Inferior parietal cortex (tissue), 1 donor: Measurements from ENCODE around the gene TACC3.
A peak's percentile ranks its signal among the peaks of the same experiment; 100 is the strongest.

ENCODE experiments used
- DNase-seq: peaks from one replicate; pipeline ENCODE4 v3.0.0-alpha.2; 2016; ENCODE audit errors: extremely low spot score

The TACC3 gene

DNA sequence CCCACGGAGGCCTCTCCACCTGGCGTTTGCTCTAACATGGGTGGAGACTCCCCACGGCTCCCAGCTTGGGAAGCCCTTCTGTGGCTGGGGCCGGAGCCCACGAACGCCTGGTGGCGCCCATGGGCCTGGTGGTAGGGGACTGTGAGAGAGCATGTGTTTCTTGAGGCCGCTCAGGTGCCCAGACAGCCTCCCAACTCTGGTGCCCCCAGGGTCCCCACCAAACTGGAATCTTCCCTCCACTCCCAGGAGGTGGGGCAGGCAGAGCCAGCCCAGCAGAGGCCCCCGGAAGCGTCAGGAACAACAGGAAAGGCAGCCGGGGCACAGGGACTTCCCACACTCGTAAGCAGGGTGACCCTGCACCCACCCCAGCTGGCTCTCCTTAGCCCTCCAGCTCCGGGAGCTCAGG lies 38.5 kb downstream of the TACC3 start:
- DNase-seq: no peak

DNA sequence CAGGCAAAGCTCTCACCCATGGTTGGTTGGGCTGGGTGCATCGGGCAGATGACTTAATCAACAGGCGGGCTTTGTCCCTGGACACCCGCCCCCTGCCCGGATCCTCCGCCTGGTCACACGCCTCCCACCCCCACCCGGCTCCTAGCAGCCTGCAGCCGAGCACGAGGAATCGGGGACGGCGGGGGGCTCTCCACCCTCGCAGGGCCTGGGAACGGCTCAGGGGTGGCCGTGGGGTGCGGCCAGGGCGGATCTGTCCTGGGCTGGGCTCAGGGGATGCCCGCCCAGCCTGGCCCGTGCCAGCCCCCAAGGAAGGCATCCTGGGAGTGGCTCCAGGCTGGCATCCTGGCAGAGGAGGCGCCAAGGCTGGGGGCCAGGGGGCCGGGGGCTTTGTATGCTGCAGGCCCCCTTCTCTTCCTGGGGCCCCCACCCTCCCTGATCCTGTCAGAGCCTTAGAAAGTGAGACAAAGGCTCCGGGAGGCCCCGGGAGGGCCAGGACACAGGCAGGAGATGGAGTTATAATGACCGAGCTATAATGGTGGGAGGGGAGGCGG lies 39.3 kb downstream of the TACC3 start:
- DNase-seq: no peak

GRCh38 chr4:1761130-1761689 lies 39.9 kb downstream of the TACC3 start:
- no peak for DNase-seq

GRCh38 chr4:1762264-1763010 lies 41.1 kb downstream of the TACC3 start:
- no peak for DNase-seq

- DNase-seq: no peak
These were observed 41.8 kb downstream of the TACC3 start for GRCh38 chr4:1763070-1763549.

DNA sequence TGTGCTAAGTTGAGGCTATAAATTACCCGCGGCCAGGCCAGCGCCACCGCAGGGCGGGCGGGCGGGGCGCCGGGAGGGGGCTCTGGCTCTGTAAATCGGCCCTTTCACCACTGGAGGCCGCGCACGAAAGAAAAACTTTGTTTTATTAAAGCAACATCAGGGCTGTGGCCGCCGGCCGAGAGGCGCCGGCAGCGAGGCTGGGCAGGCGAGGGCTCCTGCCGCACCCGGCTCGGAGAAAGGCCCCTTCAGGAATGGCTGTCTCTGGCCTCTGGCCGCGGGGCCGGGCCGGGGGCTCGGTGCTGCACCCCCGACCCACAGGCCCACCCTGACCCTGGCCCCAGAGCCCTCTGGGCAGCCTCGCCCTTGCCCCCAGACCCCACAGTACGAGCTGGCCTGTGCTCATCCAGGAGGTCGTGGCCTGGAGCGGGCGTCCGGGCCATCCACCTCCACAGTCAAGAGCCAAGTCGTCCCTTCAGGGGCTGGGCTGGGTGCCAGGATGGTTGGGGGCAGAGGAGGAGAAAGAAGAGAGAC lies 42.3 kb downstream of the TACC3 start:
- peak; percentile 30 for DNase-seq

DNA sequence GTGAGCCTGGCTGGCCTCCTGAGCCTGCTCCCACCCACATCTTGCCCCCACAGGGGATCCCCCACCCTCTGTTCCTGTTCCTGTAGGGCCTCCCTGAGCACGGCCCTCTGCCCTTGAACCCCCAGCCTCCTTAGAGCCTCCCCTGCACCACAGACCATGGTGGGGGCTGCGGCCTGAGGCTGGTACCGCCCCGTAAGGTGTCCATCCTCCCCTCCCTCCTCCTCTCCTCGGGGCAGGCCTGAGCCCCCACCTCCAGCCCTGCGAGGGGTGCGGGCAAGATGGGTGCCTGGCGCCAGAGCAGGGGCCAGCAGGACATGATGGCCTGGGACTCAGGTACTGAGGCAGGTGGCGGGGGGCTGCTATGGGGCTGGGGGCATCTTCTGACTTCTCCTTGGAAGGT lies 43.3 kb downstream of the TACC3 start:
- DNase-seq: no peak

DNA sequence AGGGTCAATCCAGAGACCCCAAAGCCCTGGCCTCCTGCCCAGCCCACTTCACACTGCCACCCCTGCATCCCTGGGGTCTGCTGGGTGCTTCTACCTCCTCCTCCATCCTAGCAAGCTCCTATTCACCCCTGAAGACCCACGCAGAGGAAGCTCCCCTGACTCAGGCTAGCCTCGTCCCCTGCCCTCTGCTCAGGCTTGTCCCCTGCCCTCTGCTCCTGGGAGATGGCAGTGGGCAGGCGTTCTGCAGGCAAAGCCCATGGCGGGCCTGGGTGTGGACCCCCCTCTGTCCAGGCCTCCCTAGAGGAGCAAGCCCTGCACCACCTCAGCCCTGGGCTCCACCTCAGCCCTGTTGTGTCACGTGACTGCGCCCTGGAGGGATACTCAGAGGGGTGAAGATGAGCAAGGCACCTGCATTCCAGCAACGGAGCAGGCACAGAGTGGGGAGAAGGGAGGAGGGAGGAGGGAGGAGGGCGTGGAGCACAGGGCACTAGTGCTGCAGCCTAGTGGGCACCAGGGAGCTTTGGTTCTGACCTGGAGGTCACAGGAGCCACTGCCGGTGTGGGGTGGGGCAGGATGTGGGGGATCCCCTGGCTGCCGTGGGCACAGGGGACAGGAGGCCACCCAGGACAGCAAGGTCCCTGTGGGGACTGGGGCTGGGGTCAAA lies 44.2 kb downstream of the TACC3 start:
- no peak for DNase-seq

GRCh38 chr4:1766106-1767060 lies 45.1 kb downstream of the TACC3 start:
- no peak for DNase-seq

- DNase-seq: no peak
These were observed 45.9 kb downstream of the TACC3 start for GRCh38 chr4:1767061-1767769.

DNA sequence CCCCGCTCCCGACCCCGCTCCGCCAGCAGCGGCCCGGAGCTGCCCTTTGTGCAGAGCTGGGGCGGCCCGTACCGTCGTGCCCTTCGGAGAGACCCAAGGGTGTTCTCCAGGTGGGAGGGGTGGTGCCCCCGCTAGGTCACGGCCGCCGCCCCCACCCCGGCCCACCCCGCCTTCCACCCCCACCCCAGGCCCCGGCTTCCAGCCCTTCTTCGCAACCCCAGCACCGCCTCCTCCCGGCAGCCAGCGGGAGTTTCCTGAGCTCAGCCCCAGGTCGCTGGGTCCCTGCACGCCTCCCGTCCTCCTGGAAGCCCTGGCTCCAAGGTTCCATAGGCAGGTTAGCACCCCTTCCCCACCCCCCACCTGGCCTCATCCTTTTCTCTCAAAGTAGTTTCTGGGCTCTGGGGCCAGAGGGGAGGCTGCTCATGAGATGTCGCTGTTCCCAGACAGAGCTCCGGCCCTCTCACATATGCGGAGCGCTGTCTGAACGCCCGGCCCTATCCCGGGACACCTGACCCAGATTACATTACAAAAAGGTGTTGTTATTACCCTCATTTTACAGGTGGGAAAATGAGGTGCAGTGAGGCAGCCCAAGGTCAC lies 46.5 kb downstream of the TACC3 start:
- DNase-seq: no peak

DNA sequence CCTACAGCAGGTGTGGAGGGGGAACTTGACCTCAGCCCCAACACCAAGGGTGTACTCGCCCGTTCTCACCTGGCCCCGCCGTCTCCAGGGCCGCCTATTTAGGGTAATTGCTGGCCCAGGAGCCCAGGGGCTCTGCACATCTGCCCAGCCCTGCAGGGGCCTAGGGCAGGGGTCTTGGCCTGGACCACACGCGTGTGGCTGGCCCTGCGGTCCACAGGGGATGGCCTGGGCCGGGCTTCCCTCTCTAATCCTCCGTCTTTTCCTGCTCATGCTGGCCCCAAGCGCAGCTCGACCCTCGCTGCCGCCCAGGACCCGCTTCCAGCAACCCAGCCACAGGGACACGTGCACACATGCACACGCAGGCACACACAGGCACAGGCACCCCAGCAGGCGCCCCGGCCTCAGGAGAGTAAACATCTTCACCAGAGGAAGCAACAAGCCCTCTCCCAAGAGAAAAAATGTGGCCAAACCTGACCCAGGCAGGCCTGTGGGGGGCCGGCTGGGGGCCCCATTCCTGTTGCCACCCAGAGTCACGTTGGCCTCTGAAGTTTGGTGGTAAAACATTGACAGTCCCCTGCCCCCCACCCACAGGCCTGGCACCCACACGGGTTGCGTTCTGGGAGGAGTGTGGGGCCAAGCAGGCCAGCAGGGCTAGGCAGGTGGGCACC lies 47.2 kb downstream of the TACC3 start:
- no peak for DNase-seq

DNA sequence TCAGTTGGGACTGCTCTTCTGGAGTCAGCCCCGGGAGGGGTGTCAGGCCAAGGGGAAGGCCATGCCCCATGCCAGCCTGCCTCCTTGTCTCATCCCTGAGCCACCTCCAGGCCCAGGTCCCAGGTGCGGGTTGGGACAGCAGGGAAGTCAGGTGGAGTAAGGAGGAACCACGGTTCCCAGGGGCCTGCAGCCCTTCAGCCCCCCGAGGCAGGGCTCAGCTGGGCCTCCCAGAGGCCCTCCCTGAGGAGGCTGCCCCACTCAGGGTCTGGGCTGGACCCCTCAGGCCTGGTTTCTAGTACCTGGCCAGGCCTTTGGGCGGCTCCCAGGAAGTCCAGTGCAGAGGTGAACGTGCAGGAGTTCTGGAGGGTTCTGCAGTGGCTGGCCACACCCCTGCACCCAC lies 48.4 kb downstream of the TACC3 start:
- no peak for DNase-seq

DNA sequence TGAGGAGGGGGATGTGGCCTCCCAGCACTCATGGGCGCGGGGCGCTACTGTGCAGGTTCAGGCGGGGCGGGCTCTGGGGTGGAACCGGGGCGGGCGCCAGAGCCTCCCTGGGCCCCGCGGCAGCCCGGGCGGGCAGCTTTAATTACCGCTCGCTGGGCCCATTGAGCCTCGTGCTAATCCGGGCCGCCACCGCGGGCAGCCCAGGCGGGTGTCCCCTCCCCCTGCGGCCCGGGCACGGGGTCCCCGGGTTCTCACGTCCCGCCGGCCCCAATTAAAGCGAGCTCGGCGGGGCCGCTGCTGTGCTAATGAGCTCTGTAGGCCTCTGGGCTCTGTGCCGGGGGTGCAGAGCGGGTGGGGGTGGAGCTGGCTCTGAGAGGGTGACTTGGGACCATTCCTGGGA lies 48.9 kb downstream of the TACC3 start:
- no peak for DNase-seq

DNA sequence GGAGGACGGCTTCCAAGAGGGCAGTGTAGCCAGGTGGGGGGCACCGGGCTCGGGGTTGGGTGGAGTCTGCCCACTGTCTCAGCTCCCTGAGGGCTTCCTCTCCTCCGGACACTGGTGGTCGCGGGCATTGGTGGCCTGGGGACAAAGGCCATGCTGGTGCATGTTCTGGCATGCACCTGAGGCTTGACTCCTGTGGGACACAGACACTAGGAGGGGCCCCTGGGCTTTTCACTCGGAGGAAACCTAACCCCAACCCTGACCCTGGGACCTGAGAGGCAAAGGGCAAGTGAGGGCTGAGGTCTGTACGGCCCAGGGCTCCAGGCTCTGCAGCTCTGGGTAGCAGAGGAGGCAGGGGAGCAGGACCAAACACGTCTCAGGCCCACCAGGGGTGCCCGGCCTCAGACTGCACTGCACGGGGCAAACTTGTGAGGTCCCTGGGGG lies 49.5 kb downstream of the TACC3 start:
- no peak for DNase-seq

GRCh38 chr4:1771555-1772305 lies 50.4 kb downstream of the TACC3 start:
- no peak for DNase-seq

GRCh38 chr4:1772853-1773538 lies 51.7 kb downstream of the TACC3 start:
- no peak for DNase-seq

- no peak for DNase-seq
These were observed 52.4 kb downstream of the TACC3 start for GRCh38 chr4:1773754-1774153.
